HG03439 (cell line): Measurements from ENCODE around the gene ATG10.

Experiments used
- ATAC-seq: cut with Tn5 transposase; IDR thresholded peaks from one replicate; pipeline ENCODE4 v1.9.1; 2021; ENCODE audit warnings: mild to moderate bottlenecking, moderate library complexity; ENCODE audit not compliant: unreplicated experiment

The ATG10 gene

DNA sequence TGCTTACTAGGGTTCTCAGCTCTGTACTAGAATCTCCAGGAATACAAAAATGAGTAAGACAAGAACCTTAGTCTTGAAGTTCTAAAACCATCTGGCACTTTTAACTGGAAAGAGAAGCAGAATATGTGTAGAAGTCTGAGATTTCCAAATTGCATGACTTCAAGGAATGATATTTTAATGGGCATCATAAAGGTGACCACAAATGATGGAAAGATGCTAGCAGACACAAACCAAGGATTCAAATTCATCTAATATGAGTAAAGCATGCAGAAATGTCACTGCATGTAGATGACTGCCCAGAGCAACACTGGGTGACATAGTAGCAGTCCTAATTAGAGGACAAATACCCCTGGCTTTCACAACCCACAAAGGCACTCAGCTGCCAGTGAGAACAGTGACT lies 189.1 kb downstream of the ATG10 start:
- ATAC-seq: no peak

DNA sequence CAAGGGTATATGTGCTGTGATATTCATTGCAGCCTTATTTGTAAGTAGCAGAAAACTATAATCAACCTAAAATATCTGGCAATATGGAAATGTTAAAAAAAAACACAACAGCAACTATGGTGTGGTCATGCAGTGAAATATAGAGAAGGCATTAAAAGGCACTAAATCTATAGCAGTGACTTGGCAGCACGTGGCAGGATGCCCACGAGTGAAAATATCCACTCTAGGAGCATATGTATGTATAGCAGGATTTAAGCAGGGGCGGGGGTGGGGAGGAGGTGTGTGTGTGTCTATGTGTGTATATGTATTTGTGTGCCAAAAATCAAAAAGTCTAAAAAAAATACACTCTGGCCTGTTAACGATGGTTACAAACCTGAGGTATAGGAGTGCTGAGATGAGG lies 190.8 kb downstream of the ATG10 start:
- no peak for ATAC-seq

DNA sequence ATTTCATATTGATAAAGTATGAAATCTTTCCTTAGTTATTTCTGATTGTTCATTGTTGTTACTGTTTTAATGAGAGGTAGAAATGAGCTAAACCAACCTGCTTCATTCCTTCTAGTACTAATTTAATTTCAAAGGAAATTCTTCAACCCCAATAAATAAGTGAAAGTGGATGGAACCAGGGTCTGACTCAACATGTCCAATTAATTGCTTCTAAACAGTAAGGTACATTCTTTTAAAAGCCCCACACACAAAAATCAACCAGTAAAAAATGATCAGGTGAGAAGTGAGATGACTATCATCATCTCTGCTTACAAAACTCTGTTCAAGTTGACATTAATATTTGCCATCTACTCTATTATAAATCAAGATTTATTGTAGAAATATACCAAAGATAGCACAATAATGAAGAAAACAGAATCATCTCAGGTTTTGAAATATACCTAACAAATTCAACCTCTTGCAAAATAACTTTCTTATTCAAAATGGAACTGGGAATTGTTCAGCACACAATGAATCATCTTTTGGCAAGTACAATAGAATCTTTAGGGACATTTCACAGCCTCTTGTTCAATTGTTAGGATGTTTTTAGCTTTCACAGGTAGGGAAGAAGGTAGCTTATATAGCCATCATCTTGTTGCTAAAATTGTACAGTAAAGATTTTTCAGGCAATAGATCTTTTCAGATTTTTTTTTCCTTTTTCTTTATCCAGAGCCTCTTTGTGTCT lies 191.8 kb downstream of the ATG10 start:
- no peak for ATAC-seq

DNA sequence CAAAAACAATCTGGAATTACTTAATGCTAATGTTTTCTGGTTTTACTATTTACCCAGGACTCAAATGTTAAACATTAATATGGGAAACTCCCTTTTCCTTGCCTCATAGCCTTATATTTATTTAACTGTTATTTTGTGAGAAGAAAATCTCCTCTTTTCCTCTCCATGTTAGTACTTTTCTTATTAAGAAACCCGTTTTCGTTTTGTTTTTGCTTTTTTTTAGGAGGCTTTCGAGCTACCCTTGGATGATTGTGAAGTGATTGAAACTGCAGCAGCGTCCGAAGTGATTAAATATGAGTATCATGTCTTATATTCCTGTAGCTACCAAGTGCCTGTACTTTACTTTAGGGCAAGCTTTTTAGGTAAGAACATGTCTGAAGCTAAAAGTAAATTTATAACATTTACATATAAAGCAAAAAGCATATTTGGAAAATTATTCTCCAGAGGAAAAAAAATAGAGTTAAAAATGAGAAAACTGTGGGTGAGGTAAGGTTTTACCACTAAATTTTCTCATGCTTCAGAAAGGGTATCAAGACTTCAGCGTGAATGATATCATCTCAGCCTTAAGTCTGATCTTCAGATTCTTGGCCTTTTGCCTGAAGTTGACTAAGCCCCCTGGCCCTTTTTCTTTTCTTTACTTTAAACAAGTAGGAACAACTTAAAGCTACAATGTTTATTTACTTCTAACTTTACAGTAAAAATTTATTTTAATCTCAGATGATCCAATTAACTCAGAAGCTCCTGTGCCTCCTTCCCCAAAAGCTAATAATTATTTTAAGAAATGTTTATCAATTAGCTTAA lies 192.6 kb downstream of the ATG10 start:
- ATAC-seq: no peak

DNA sequence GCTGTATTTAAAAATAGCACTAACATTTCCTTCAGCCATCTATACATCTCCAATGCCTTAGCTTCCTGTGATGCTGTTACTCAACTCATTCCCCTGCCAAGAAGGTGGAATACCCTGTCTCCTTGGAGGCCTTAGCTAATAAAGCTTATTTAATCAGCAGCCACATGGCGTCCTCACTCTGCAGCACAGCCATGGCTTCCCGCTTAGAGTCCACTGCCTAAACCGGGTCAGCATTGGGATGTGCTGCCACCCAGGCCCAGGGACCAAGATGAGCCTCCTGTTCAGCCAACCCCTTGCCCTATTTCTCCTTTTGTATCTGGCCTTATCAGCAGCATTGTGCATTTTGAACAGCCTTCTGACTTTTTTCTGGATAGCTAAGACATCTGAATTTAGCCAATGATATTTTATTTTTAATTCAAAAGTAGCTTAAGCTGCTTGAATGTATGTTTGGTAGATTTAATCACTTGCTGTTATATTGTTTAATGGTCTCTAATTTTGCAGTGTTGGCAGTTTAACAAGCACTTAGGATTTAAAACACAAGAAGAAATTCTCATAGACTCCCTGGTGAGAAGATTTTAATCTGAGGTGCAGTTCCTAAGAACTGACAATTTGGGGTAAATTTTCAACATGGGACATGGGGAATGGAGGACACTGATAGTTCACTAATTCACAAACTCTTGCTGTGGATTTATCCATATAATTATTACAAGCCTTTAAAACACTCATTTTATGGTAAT lies 193.3 kb downstream of the ATG10 start:
- ATAC-seq: no peak

DNA sequence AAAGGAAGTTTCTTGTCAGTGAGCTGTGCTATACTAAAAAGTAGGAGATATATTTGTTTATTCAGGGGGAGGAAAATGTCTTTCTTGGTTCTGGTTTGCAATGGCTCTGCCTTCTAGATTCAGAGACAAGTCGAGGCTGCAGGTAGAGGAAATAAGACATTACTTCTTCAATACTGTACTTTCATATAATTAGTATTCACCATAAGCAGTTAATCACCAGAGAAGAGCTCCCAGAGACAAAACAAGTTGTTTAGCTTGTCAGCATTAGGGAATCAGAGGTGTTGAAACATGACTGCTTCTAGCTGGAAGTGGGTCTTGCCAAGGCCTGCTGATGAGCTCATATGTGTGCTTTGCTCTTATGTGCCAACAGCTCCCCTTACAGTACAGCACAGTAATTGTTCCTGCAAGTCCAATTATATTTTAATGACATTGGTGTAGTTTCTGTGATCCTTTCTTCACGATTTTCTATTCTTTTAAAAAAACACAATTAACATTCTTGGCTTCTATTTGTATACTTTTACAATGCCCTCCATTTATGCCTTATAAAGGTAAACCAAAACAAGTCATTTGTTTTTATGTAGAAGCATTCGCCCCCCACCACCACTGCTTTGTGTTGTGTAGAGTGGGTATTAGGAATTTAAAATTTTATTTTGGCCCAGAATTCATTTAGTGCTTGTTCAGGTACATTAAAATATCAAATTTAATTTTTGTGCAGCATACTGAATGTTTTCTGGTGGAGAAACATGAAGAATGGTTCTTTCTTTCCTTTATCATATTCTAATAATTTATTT lies 194.1 kb downstream of the ATG10 start:
- ATAC-seq: peak; percentile 84

DNA sequence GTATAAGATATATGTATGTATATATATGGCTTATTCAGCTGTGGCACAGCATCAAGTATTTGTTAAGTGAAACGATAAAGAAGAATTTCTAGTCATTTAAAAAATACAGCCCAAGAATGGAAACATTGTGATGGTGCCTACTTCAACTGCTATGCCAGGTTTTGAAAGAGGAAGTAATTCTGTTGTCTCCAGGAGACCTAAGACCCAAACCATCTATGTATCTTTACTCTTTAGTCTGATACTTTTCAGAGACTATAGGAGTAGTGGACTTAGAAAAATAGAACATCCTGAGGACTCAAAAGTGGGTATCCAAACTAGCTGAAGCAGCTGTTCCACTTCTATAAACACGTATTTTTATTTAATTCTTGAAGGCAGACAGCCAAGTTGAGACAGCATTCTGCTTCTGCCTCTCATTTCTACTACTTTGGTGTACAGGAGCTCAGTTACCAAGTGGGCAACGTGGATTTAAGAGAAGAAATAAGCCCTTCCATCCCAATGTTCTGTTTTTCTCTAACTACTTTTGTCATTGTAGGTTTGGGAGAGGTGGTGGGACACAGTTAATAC lies 195.6 kb downstream of the ATG10 start:
- ATAC-seq: no peak

DNA sequence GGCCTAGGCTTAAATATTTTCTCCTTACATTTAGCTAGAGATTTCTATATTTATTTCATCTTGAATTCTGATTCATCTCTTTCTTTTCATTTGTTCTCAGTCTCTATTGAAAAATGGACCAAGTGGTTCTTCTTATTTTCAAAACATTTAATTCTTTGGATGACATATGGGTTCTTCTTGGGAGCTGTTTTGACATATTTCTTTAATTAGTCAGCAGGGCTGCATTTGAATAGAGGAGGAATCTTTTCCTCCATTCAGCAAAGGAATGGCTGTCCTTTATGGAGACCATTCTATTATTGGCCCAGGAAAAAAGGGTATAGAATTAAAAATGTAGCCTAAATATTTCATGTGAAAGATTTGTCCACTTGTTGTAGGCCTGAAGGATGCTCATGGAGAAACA lies 196.5 kb downstream of the ATG10 start:
- ATAC-seq: no peak

DNA sequence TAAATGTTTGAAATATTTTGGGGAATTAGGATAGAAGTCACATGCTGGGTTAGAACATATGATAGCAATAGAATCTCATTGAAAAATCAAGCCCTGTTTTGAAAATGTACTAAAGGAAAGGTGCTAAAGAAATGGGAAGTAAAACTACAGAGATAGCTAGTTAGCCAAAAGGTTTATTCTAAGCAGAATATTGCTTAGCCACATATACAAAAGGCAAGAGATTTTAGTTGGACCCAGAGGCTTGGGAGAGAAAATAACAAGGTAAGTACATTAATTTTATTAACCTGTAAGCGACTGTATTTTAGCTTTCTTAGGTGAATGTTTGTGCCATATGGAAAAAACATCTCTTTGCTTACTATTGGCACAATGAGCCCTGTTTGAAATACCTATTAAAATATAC lies 198.1 kb downstream of the ATG10 start:
- no peak for ATAC-seq

DNA sequence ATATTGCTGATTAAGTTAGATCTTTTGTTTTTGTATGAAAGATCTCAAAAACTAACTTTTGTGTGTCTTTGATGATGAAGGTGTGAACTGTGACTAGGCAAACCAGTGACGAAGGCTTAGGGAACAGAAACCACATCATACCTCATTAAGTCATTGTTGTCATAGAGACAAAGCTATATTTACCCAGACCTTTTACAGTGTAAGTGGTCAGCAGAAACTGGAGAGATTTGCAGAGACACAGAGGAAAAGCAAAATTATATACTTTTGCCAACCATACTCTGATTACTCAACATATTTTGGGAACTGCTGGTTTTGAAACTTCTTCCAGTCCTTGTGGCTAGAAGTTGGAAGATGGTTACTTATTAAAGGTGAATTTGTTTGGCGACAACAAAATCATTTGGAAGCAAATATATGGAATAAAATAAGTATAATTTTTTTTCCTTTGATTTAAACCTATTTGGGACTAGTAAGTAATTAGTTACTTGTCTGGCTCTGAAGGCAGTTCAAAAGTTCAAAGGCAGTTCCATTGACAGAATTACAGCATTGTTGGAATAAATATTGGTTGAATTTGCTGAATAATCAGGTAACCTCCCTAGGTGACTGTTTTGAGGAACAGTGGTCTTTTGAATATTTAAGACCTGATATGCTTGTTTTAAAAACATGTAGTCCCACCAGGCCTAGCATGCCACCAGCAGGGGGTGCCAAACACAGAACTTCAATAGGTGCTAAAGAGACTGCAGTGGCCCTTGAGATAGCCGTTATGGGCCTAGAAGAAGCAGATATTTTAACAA lies 202.5 kb downstream of the ATG10 start:
- peak; percentile 98 for ATAC-seq

DNA sequence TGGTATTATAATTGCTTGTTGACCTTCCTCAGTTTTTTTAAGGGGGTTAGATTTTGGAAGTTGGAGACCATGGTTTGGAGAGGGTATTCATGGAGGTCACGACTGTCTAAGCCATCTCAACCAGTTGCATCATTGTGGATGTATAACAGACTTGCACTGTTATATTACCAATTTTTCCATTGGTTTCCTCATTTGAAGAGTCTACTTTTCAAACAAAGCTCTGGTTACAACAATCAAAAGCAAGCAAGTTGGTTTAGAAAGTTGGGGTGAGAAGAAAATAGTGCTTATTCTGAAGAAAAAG lies 203.0 kb downstream of the ATG10 start:
- ATAC-seq: no peak

DNA sequence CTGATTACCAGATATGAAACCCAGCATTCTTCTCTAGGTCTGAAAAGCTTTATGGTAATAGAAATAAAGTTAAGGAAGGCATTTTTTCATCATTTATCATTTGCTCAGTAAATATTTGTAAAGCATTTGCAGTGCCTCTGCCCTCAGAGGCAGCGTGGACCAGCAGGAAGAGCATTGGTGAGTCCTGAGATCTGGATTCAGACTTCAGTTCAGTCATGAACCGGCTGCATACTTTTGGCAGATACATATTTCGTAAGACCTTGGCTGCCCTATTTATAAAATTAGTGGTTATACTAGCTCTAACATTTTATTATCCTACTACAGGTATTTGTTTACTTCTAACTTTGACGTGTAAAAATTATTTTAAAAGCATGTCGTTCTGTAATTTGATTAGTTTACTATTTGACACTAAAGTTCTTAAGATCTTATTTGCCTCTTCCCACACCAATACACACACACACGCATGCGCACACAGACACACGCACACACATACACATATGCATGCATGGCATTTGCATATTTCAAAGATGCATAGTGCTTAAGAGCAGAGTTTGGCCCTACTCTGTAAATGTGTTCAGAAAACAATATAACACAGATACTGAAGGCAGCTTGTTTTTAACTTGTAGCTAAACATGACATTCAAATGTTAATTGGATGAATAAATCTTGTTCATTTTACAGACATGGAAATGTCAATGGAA lies 204.4 kb downstream of the ATG10 start:
- no peak for ATAC-seq

DNA sequence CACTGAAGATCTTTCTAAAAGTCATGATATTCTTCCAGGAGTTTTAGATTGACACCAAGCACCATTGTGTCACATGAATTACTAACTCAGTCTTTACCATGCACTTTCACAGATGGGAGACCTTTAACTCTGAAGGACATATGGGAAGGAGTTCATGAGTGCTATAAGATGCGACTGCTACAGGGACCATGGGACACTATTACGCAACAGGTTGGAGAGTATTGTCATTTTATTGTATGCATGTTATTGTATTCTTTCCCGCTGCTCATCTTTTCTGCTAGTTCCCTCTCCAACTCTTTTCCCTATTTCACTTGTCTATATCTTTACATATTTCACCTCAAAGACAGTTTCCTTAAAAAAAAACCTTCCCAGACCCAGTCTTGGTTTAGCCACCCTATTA lies 206.6 kb downstream of the ATG10 start:
- no peak for ATAC-seq

DNA sequence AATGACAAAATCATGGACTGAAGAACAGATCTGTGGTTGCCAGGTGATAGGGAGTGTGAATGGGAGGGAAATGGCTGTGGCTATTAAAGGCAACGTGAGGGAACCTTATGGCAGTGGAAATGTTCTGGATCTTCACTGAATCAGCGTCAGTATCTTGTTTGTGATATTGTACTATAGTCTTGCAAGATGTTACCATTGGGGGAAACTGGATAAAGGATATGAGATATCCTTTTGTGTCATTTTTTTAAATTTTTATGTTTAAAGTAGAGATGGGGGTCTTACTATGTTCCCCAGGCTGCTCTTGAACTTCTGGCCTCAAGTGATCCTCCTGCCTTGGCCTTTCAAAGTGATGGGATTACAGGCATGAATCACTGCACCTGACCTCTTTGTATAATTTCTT lies 210.8 kb downstream of the ATG10 start:
- no peak for ATAC-seq

DNA sequence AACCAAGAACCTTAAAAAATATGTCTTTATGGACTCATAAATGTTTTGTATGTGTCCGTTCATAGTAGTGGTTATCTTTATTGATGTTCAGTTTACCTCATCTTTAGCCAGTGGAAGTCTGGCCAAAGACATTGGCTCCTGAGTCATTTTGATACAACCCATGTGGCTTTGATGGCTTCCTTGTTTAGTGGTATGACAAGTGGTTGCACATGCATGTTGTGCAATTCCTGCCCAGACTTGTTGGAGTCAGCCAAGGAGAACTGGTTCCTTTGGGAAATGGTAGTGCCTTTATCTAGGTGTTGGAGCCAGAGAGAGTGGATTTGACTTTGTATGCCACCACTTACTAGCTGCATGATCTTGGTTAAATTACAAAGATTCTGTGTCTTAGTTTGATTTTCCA lies 212.0 kb downstream of the ATG10 start:
- no peak for ATAC-seq

DNA sequence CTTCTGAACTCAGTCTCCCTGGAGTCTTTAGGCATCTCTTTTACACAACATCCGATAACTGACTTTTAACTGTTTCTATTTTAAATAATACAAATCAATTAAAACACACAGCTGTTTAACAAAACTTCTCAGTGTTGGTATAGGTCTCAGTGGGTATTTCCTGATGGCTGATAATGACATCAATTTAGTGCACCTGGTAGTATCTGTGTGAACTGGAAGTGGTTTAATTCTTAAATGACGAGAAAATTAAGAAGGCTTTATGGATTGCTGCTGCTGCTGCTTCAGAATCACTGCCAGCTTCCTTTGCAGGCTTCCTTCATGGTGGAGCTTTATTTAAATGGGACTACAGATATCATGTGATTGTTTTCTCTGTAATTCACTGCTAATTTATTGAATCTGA lies 214.0 kb downstream of the ATG10 start:
- ATAC-seq: no peak

DNA sequence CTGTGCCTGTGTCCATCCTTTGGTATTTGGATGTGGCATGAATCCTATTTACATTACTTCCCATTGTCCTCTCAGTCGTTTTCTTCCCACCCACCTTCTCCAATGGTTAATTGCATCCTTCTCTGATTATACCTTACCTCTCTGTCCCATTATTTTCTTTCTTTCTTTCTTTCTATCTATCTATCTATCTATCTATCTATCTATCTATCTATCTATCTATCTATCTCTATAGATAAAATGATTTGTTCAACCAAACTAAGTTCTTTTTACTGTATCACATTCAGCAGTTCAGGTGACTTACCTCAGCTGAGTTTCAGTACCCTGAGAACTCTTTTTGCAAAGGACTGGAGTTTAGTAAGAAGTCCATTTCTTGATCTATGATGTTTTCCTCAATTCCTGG lies 225.7 kb downstream of the ATG10 start:
- no peak for ATAC-seq

DNA sequence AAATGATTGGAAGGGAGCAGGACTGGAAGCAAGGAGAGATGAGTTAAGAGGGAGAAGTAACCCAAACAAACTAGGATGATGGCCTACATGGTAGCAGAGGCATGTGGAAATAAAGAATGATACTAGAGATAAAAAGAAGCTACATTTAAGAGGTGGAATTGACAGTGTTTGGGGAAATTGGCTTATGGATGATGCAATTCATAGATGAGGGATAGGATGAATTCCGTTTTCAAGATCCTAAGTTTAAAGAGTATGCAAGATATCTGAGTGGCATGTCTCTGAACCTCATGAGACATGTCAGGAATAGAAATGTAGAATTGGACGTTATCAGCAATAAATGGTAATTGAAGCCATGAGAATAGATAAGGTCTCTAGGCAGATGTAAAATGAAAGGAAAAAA lies 232.7 kb downstream of the ATG10 start:
- ATAC-seq: no peak

DNA sequence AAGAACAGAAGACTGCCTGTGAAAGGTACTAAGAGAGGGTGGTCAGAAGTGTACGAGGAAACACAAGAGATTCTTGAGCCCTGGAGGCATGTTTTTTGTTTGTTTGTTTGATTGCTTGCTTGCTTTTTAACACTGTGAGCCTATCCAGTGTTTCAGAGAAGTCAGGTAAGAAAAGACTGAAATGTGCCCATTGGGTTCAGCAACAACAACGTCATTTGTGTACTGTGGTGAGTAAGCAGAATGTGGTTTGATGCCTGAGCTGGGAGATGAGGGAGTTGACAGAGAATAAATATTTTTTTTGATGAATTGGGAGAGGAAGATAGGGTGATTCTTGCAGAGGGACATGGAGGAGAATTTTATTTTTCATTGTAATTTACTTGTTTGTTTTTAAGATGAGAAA lies 233.2 kb downstream of the ATG10 start:
- no peak for ATAC-seq

DNA sequence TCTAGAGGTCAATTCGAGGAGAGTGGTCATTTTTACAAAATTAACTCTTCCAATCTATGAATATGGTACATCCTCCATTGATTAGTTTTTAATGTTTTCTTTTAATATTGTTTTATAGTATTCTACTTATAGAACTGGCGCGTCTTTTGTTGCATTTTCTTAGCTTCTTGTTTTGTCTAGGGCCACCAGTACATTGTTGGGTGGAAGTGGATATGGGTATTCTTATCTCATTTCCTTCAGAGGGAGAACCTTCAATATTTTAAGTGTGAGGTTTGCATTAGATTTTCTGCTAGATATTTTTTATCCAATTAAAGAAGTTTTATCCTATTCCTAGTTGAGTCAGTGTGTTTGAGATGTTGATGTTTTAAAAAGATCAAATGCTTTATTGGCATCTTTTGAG lies 236.5 kb downstream of the ATG10 start:
- no peak for ATAC-seq
